Measurements from ENCODE around the gene SLC39A8.

SLC39A8 gene

GRCh38 chr4:102316585-102316984 lies 28.7 kb downstream of the SLC39A8 start:
- H3K9me3 ChIP-seq (ENCODE audit: control insufficient read depth, insufficient read depth, low read length): no peaks in the 10 kb centered on the region
- peaks cover 23% of the 10 kb centered on the region for H3K36me3 ChIP-seq (ENCODE audit: control insufficient read depth, low read length)
- no peaks in the 10 kb centered on the region for H3F3A ChIP-seq (ENCODE audit: control insufficient read depth, insufficient read depth)
- no peak for TF ChIP-seq EZH2phosphoT487 (IDR thresholded peaks at IDR 0.05; ENCODE audit: borderline replicate concordance, low read length)
- TF ChIP-seq CTCF (IDR thresholded peaks at IDR 0.05; ENCODE audit: low read depth, low read length, poor library complexity, severe bottlenecking): no peak
- H3K27ac ChIP-seq (ENCODE audit: low read depth, low read length): no peak overlapping the region
- peaks cover 51% of the 10 kb centered on the region for H3K79me2 ChIP-seq (ENCODE audit: control insufficient read depth, low read length)
- H4K20me1 ChIP-seq (ENCODE audit: control insufficient read depth, insufficient read depth, low read depth, low read length): no peaks in the 10 kb centered on the region
- no peak overlapping the region for H3K4me3 ChIP-seq (ENCODE audit: low read length)
- peaks cover 20% of the 10 kb centered on the region for H3K4me1 ChIP-seq (ENCODE audit: control insufficient read depth, low read length)
- H3K27me3 ChIP-seq (ENCODE audit: control insufficient read depth, low read length): no peaks in the 10 kb centered on the region
- H3K4me2 ChIP-seq (ENCODE audit: low read length): no peak overlapping the region
- H3K9me2 ChIP-seq (replicated peaks; ENCODE audit: control insufficient read depth, low read length): no peaks in the 10 kb centered on the region

DNA sequence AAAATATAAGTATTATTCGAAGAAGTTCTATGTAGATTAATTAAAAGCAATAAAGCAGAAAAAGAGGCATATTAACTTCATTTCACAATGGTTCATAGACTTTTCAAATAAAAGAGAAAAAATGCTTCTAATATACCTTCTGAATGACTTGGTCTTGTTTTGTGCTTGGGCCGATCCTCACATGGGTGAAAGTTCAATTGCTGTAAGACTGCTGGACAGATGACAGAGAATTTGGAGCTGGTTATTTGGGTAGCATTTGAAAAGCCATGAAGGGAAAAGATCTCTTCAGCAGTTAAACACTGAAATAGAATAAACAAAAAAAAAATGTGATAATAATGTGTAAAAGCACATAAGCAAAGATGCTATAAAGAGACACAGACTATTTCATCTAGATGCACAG lies 29.8 kb downstream of the SLC39A8 start:
- no peak overlapping the region for H3K27ac ChIP-seq (ENCODE audit: low read depth, low read length)
- no peak overlapping the region for H3K4me2 ChIP-seq (ENCODE audit: low read length)
- peaks cover 14% of the 10 kb centered on the region for H3K4me1 ChIP-seq (ENCODE audit: control insufficient read depth, low read length)
- no peaks in the 10 kb centered on the region for H3K27me3 ChIP-seq (ENCODE audit: control insufficient read depth, low read length)
- H3F3A ChIP-seq (ENCODE audit: control insufficient read depth, insufficient read depth): no peaks in the 10 kb centered on the region
- no peaks in the 10 kb centered on the region for H3K9me2 ChIP-seq (replicated peaks; ENCODE audit: control insufficient read depth, low read length)
- H3K4me3 ChIP-seq (ENCODE audit: low read length): no peak overlapping the region
- TF ChIP-seq EZH2phosphoT487 (IDR thresholded peaks at IDR 0.05; ENCODE audit: borderline replicate concordance, low read length): no peak
- no peak for TF ChIP-seq CTCF (IDR thresholded peaks at IDR 0.05; ENCODE audit: low read depth, low read length, poor library complexity, severe bottlenecking)
- H3K79me2 ChIP-seq (ENCODE audit: control insufficient read depth, low read length): peaks cover 41% of the 10 kb centered on the region
- H3K9me3 ChIP-seq (ENCODE audit: control insufficient read depth, insufficient read depth, low read length): no peaks in the 10 kb centered on the region
- no peaks in the 10 kb centered on the region for H4K20me1 ChIP-seq (ENCODE audit: control insufficient read depth, insufficient read depth, low read depth, low read length)
- H3K36me3 ChIP-seq (ENCODE audit: control insufficient read depth, low read length): peaks cover 28% of the 10 kb centered on the region

GRCh38 chr4:102312417-102312816 lies 32.9 kb downstream of the SLC39A8 start:
- peaks cover 24% of the 10 kb centered on the region for H3K4me1 ChIP-seq (ENCODE audit: control insufficient read depth, low read length)

More at GRCh38 chr4:102312417-102312816, 32.9 kb downstream of the SLC39A8 start:
- peaks cover 26% of the 10 kb centered on the region for H3K79me2 ChIP-seq (ENCODE audit: control insufficient read depth, low read length)
- H3F3A ChIP-seq (ENCODE audit: control insufficient read depth, insufficient read depth): no peaks in the 10 kb centered on the region
- H3K4me2 ChIP-seq (ENCODE audit: low read length): no peak overlapping the region
- peaks cover 44% of the 10 kb centered on the region for H3K36me3 ChIP-seq (ENCODE audit: control insufficient read depth, low read length)
- no peaks in the 10 kb centered on the region for H3K9me3 ChIP-seq (ENCODE audit: control insufficient read depth, insufficient read depth, low read length)
- H3K4me3 ChIP-seq (ENCODE audit: low read length): no peak overlapping the region
- no peaks in the 10 kb centered on the region for H3K27me3 ChIP-seq (ENCODE audit: control insufficient read depth, low read length)
- H3K27ac ChIP-seq (ENCODE audit: low read depth, low read length): no peak overlapping the region
- no peaks in the 10 kb centered on the region for H3K9me2 ChIP-seq (replicated peaks; ENCODE audit: control insufficient read depth, low read length)
- TF ChIP-seq CTCF (IDR thresholded peaks at IDR 0.05; ENCODE audit: low read depth, low read length, poor library complexity, severe bottlenecking) (no peak), EZH2phosphoT487 (IDR thresholded peaks at IDR 0.05; ENCODE audit: borderline replicate concordance, low read length) (no peak)
- H4K20me1 ChIP-seq (ENCODE audit: control insufficient read depth, insufficient read depth, low read depth, low read length): no peaks in the 10 kb centered on the region

Data from DOHH2 (cell line).